K562 (cell line): Measurements from ENCODE around the gene C17orf78. TPM values are rescaled to one million over a fixed set of nuclear protein-coding genes. Genes with fewer than 3 reads are reported as not detected.

Experiments used
- ARID2 ChIP-seq: fragments of 450-650 bp; IDR thresholded peaks from 2 replicates; pipeline ENCODE4 v1.6.1; 2017; ENCODE audit warnings: antibody characterized with exemption, mild to moderate bottlenecking
- ATF7 ChIP-seq: fragments of 450-650 bp; IDR thresholded peaks from 2 replicates; pipeline ENCODE4 v1.7.1; 2014; ENCODE audit warnings: mild to moderate bottlenecking, moderate library complexity
- BRF1 ChIP-seq: IDR thresholded peaks from 3 replicates; pipeline ENCODE4 v1.6.1; 2011; ENCODE audit warnings: borderline replicate concordance, mild to moderate bottlenecking; ENCODE audit not compliant: insufficient read length; ENCODE audit errors: extremely low read depth
- CBX3 ChIP-seq, 2 experiments: IDR thresholded peaks; 1 replicate in 1 of 2; 2 replicates in 1 of 2; pipeline ENCODE4 v1.6.1; 2012; ENCODE audit warnings: inconsistent platforms in 2 of 2, low read length in 2 of 2, borderline replicate concordance in 1 of 2, control low read depth in 1 of 2
- CBX5 ChIP-seq: IDR thresholded peaks from 2 replicates; pipeline ENCODE4 v1.6.1; 2014; ENCODE audit warnings: low read depth, borderline replicate concordance
- CC2D1A ChIP-seq: fragments of 450-650 bp; IDR thresholded peaks from 2 replicates; pipeline ENCODE4 v1.6.1; 2017; ENCODE audit warnings: mild to moderate bottlenecking
- DIDO1 ChIP-seq: fragments of 450-650 bp; IDR thresholded peaks from 2 replicates; pipeline ENCODE4 v1.6.1; 2016; ENCODE audit warnings: low read depth, missing biosample characterization, missing genetic modification characterization
- HDAC6 ChIP-seq: IDR thresholded peaks from 2 replicates; pipeline ENCODE4 v1.6.1; 2012; ENCODE audit warnings: low read depth, mild to moderate bottlenecking, control low read depth, inconsistent platforms, low read length, moderate library complexity
- HOXB6 ChIP-seq: fragments of 250-450 bp; sonication (Bioruptor Pico); IDR thresholded peaks from 2 replicates; pipeline ENCODE4 v1.5.1; 2022; ENCODE audit warnings: mild to moderate bottlenecking, borderline replicate concordance
- MAFF ChIP-seq: IDR thresholded peaks from 2 replicates; pipeline ENCODE4 v1.6.1; 2012; ENCODE audit warnings: low read length, improper control_type of control experiment
- POLR2H ChIP-seq: IDR thresholded peaks from 2 replicates; pipeline ENCODE4 v1.6.1; 2016; ENCODE audit warnings: missing genetic modification characterization, low read depth, mild to moderate bottlenecking, control low read depth, missing compliant biosample characterization, moderate library complexity
- SMARCA4 ChIP-seq: fragments of 450-650 bp; IDR thresholded peaks from 2 replicates; pipeline ENCODE4 v1.6.1; 2016
- SMARCE1 ChIP-seq: fragments of 450-650 bp; IDR thresholded peaks from 2 replicates; pipeline ENCODE4 v1.7.1; 2016; ENCODE audit warnings: mild to moderate bottlenecking
- SPI1 ChIP-seq: IDR thresholded peaks from 2 replicates; pipeline ENCODE4 v1.6.1; 2011; ENCODE audit warnings: low read depth, low read length, control low read depth, borderline replicate concordance
- TAF1 ChIP-seq: IDR thresholded peaks from 2 replicates; pipeline ENCODE4 v1.6.1; 2011; ENCODE audit warnings: mild to moderate bottlenecking, low read length, moderate library complexity; ENCODE audit not compliant: insufficient read depth, control insufficient read depth, severe bottlenecking; ENCODE audit errors: extremely low read depth
- TAF15 ChIP-seq: fragments of 200-400 bp; formaldehyde crosslinking; IDR thresholded peaks from 2 replicates; pipeline ENCODE4 v1.6.1; 2017; ENCODE audit warnings: mild to moderate bottlenecking, low read depth, low read length, moderate library complexity
- TCF7 ChIP-seq: sonication (generic); IDR thresholded peaks from 2 replicates; pipeline ENCODE4 v1.6.1; 2016; ENCODE audit warnings: antibody characterized with exemption, borderline replicate concordance
- XRCC3 ChIP-seq: fragments of 450-650 bp; IDR thresholded peaks from 2 replicates; pipeline ENCODE4 v1.6.1; 2017; ENCODE audit warnings: mild to moderate bottlenecking, moderate library complexity
- ZNF785 ChIP-seq: fragments of 250-450 bp; sonication (Bioruptor Pico); IDR thresholded peaks from 2 replicates; pipeline ENCODE4 v1.4.0; 2020; ENCODE audit warnings: mild to moderate bottlenecking
- polyA plus RNA-seq, 8 experiments: library from polyadenylated mRNA; depleted of rRNA in 4 of 8; stranded (reverse) in 5 of 8; unstranded in 3 of 8; fragments of >200 nt; fragmentation: Nextera tagmentation in 2 of 8; fragmentation: Illumina TruSeq in 1 of 8; extraction: Ambion mirVana in 2 of 8; extraction: Trizol in 1 of 8; gene quantifications; 2 replicates each; pipeline versions ENCODE4 v1.2.1 to v1.2.3, GENCODE V29; 2011 to 2014; ENCODE audit warnings: inconsistent platforms in 1 of 8, missing spikeins in 1 of 8
- total RNA-seq, 7 experiments: library from RNA; depleted of rRNA in 6 of 7; stranded (reverse); fragments of >200 nt in 6 of 7; fragmentation: Illumina TruSeq in 2 of 7; extraction: Trizol in 2 of 7; gene quantifications; 2 replicates each; pipeline versions ENCODE4 v1.2.1 to v1.2.3, GENCODE V29; 2011 to 2021; ENCODE audit warnings: low replicate concordance in 1 of 7
- TF ChIP-seq, protein P1 (sequence below): IDR thresholded peaks from 2 replicates; pipeline ENCODE4 v1.6.1; 2011; ENCODE audit warnings: borderline replicate concordance, low read depth, mild to moderate bottlenecking, moderate library complexity, low read length; ENCODE audit not compliant: insufficient read depth, poor library complexity, severe bottlenecking
- TF ChIP-seq, protein P2 (sequence below): fragments of 250-450 bp; sonication (Bioruptor Pico); IDR thresholded peaks from 2 replicates; pipeline ENCODE4 v1.5.0; 2022; ENCODE audit warnings: mild to moderate bottlenecking
- TF ChIP-seq, protein P3 (sequence below), 2 experiments: fragments of 450-650 bp in 1 of 2; sonication (generic) in 1 of 2; formaldehyde crosslinking in 1 of 2; IDR thresholded peaks in 1 of 2; conservative IDR thresholded peaks in 1 of 2; 2 replicates each; pipeline versions ENCODE4 v1.6.1 to v1.8.1; 2016 to 2023; ENCODE audit warnings: mild to moderate bottlenecking in 2 of 2, moderate library complexity in 2 of 2, inconsistent platforms in 1 of 2, missing genetic modification reagents in 1 of 2
- TF ChIP-seq, protein P4 (sequence below), 3 experiments: IDR thresholded peaks in 2 of 3; conservative IDR thresholded peaks in 1 of 3; 2 replicates each; pipeline ENCODE4 v1.5.1; 2011 to 2012; ENCODE audit warnings: low read length in 3 of 3, mild to moderate bottlenecking in 3 of 3, control low read depth in 2 of 3, improper control_type of control experiment in 1 of 3, inconsistent platforms in 1 of 3, low read depth in 1 of 3, mixed read lengths in 1 of 3, moderate library complexity in 1 of 3; ENCODE audit not compliant: insufficient read depth in 2 of 3

The C17orf78 gene
- total and polyA plus RNA-seq, 9 of the 15 experiments (the other 6 are each of a cell fraction or from before 2014, with no cell fraction given), result not detected

DNA sequence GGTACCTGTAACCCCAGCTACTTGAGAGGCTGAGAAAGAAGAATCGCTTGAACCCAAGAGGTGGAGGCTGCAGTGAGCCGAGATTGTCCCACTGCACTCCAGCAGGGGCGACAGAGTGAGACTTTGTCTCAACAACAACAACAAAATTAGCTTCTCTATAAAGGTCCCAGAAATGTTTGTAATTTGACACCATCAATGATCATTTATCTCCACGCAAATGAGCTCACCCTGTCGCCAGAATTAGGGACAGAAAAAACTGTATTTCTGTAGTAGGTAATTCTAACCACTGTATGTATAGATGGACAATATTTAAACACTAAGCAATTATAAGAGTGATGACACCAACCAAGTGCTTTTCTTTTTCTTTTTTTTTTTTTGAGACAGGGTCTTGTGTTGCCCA, 10.7 kb downstream of the C17orf78 start (continued):
- no peak for TF ChIP-seq HOXB6 (CRISPR knock-in tag)
- no peak for TF ChIP-seq CC2D1A
- TF ChIP-seq SMARCE1, result peak; percentile 39; the same call in 1 of the 2 replicates
- no peak for TF ChIP-seq CBX5
- no peak for TF ChIP-seq TAF1
- TF ChIP-seq, protein P1, sequence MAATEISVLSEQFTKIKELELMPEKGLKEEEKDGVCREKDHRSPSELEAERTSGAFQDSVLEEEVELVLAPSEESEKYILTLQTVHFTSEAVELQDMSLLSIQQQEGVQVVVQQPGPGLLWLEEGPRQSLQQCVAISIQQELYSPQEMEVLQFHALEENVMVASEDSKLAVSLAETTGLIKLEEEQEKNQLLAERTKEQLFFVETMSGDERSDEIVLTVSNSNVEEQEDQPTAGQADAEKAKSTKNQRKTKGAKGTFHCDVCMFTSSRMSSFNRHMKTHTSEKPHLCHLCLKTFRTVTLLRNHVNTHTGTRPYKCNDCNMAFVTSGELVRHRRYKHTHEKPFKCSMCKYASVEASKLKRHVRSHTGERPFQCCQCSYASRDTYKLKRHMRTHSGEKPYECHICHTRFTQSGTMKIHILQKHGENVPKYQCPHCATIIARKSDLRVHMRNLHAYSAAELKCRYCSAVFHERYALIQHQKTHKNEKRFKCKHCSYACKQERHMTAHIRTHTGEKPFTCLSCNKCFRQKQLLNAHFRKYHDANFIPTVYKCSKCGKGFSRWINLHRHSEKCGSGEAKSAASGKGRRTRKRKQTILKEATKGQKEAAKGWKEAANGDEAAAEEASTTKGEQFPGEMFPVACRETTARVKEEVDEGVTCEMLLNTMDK, result peak; percentile 21
- TF ChIP-seq TAF15, result no peak
- TF ChIP-seq, protein P2, sequence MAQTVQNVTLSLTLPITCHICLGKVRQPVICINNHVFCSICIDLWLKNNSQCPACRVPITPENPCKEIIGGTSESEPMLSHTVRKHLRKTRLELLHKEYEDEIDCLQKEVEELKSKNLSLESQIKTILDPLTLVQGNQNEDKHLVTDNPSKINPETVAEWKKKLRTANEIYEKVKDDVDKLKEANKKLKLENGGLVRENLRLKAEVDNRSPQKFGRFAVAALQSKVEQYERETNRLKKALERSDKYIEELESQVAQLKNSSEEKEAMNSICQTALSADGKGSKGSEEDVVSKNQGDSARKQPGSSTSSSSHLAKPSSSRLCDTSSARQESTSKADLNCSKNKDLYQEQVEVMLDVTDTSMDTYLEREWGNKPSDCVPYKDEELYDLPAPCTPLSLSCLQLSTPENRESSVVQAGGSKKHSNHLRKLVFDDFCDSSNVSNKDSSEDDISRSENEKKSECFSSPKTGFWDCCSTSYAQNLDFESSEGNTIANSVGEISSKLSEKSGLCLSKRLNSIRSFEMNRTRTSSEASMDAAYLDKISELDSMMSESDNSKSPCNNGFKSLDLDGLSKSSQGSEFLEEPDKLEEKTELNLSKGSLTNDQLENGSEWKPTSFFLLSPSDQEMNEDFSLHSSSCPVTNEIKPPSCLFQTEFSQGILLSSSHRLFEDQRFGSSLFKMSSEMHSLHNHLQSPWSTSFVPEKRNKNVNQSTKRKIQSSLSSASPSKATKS (CRISPR knock-in tag), result no peak
- TF ChIP-seq SMARCA4, result peak; percentile 74
- TF ChIP-seq, protein P3, sequence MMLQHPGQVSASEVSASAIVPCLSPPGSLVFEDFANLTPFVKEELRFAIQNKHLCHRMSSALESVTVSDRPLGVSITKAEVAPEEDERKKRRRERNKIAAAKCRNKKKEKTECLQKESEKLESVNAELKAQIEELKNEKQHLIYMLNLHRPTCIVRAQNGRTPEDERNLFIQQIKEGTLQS (IDR thresholded peaks at IDR 0.05), result peak; percentile 51; the same call in 1 of the 2 replicates
- TF ChIP-seq, protein P3 (CRISPR knock-in tag; conservative IDR thresholded peaks at IDR 0.05), result no peak
- no peak for TF ChIP-seq ZNF785 (CRISPR knock-in tag)
- TF ChIP-seq ARID2, result no peak
- no peak for TF ChIP-seq POLR2H (tag)
- no peak for TF ChIP-seq XRCC3
- no peak for TF ChIP-seq TCF7
- no peak for TF ChIP-seq HDAC6
- no peak for TF ChIP-seq BRF1
- no peak for TF ChIP-seq DIDO1
- no peak for TF ChIP-seq MAFF
- TF ChIP-seq CBX3 (IDR thresholded peaks at IDR 0.05; ENCODE audit: borderline replicate concordance in 1 of 2, low read length in 2 of 2), result no peak
- TF ChIP-seq, protein P4, sequence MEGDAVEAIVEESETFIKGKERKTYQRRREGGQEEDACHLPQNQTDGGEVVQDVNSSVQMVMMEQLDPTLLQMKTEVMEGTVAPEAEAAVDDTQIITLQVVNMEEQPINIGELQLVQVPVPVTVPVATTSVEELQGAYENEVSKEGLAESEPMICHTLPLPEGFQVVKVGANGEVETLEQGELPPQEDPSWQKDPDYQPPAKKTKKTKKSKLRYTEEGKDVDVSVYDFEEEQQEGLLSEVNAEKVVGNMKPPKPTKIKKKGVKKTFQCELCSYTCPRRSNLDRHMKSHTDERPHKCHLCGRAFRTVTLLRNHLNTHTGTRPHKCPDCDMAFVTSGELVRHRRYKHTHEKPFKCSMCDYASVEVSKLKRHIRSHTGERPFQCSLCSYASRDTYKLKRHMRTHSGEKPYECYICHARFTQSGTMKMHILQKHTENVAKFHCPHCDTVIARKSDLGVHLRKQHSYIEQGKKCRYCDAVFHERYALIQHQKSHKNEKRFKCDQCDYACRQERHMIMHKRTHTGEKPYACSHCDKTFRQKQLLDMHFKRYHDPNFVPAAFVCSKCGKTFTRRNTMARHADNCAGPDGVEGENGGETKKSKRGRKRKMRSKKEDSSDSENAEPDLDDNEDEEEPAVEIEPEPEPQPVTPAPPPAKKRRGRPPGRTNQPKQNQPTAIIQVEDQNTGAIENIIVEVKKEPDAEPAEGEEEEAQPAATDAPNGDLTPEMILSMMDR (IDR thresholded peaks at IDR 0.05 in 2 of 3, conservative IDR thresholded peaks at IDR 0.05 in 1 of 3; ENCODE audit: insufficient read depth in 2 of 3, low read depth in 1 of 3, low read length in 3 of 3), result peak; percentile 29 to 46 (median 33); a peak in 3 of 6 replicates
- peak; percentile 69 for TF ChIP-seq ATF7
- TF ChIP-seq SPI1, result no peak
